SJCRH30 (cell line): Measurements from ENCODE around the gene COX18. TPM values are rescaled to one million over a fixed set of nuclear protein-coding genes. Genes with fewer than 3 reads are reported as not detected.

Experiments
- DNase-seq, 2 experiments: peaks; one replicate each; pipeline ENCODE4 v3.0.0-alpha.2; 2015 to 2020
- H3K27ac ChIP-seq: fragments of 250-450 bp; sonication (Bioruptor Pico); 2 replicates; pipeline ENCODE4 v1.5.1; 2020; ENCODE audit warnings: mild to moderate bottlenecking, moderate library complexity
- H3K27me3 ChIP-seq: fragments of 250-450 bp; sonication (Bioruptor Pico); 2 replicates; pipeline ENCODE4 v1.5.1; 2020; ENCODE audit warnings: mild to moderate bottlenecking, moderate library complexity
- H3K36me3 ChIP-seq: fragments of 250-450 bp; sonication (Bioruptor Pico); 2 replicates; pipeline ENCODE4 v1.5.1; 2020; ENCODE audit warnings: mild to moderate bottlenecking, moderate library complexity
- H3K4me1 ChIP-seq: fragments of 250-450 bp; sonication (Bioruptor Pico); 2 replicates; pipeline ENCODE4 v1.5.1; 2020; ENCODE audit warnings: mild to moderate bottlenecking, moderate library complexity
- H3K4me3 ChIP-seq: fragments of 250-450 bp; sonication (Bioruptor Pico); 2 replicates; pipeline ENCODE4 v1.5.1; 2020; ENCODE audit warnings: mild to moderate bottlenecking, moderate library complexity
- H3K9me3 ChIP-seq: fragments of 250-450 bp; sonication (Bioruptor Pico); replicated peaks from 2 replicates; pipeline ENCODE4 v1.5.1; 2020; ENCODE audit warnings: mild to moderate bottlenecking, moderate library complexity
- total RNA-seq: library from RNA; depleted of rRNA; stranded (reverse); fragments of >200 nt; shearing (Covaris generic); gene quantifications from 2 replicates; pipeline ENCODE4 v1.2.3, GENCODE V29; 2014; rRNA removed

Gene COX18
- total RNA-seq, 1 experiment from 2014 or later = 28.4 TPM

DNA sequence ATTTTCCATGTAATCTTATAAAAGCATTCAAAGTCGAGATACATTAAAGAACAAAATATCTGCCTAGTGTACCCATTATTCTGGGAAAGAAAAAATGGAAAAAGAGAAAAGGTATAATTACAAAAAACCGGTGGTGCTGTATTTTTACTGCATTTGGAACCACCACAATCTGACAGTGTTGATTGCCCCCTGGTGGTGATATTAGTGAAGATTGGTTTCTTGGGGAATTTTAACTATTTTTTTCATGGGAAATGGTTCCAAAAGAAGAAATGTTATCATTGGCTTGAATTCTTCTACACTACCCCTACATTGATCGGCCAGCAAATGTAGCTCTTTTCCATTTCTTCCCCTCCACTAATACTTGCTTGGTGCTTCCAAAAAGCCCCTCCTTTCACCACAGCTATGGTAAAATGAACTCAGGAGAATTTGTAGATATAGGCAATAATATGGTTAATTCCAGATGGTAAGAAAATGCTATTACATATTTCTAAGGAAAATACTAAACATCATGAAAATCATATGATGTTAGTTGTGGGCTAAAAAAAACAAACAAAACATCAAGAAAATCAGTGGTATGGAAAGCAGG is 50.0 kb downstream of the COX18 start:
- Histone ChIP-seq H3K4me1 (peaks cover 12% of the 10 kb centered on the region; the same call in 1 of the 2 replicates), H3K27me3 (no peaks in the 10 kb centered on the region), H3K36me3 (no peaks in the 10 kb centered on the region), H3K9me3 (no peaks in the 10 kb centered on the region), H3K4me3 (no peak overlapping the region), H3K27ac (peak overlapping the region; percentile 6; the same call in 1 of the 2 replicates)
- DNase-seq = peak; percentile 41 to 85

DNA sequence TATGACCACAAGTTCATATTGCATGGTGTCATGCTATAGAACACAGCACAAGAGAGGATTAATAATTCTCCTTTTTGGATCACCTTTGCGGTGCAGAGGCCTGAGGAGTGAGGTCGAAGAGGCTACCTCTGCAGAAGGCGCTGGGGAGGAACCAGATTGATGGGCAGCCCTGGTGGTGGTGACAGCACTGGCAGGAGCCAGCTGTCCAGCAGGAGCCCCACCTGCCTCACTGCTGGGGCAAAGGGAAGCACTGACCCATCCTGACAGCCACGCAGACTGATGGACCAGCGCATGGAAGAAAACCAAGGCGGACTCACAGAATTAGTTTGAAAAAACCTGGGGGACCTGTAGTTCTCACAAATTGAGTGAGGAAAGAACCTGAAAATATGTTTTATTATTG is 50.9 kb downstream of the COX18 start:
- H3K4me1 ChIP-seq = peaks cover 12% of the 10 kb centered on the region; the same call in 1 of the 2 replicates

DNA sequence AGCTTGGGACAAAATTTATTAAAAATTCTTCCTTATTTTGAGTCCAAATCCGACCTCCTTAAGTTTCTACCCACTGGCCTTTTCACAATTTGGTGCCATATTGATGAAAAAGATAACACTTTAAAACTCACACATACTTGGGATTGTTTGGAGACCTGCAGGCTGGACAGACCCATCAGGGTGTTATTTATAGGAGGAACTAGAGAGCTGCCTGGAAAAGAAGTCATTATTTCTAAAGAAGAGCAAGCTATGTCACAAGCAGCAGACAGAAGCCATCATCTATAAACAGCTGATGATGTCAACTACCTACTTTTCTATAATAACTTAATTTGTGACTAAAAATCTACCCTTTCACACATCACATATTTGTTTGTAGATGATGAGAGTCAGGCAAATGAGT is 56.2 kb downstream of the COX18 start:
- Histone ChIP-seq H3K36me3 (no peaks in the 10 kb centered on the region), H3K4me1 (peaks cover 15% of the 10 kb centered on the region), H3K9me3 (peaks cover 17% of the 10 kb centered on the region; the same call in 1 of the 2 replicates), H3K4me3 (no peak overlapping the region), H3K27me3 (no peaks in the 10 kb centered on the region), H3K27ac (no peak overlapping the region)
- DNase-seq = no peak

More for the DNA sequence above, 50.9 kb downstream of the COX18 start:
- Histone ChIP-seq H3K36me3 (no peaks in the 10 kb centered on the region), H3K27ac (no peak overlapping the region; the same call in 1 of the 2 replicates), H3K4me3 (no peak overlapping the region), H3K9me3 (no peaks in the 10 kb centered on the region), H3K27me3 (no peaks in the 10 kb centered on the region)
- DNase-seq = no peak

DNA sequence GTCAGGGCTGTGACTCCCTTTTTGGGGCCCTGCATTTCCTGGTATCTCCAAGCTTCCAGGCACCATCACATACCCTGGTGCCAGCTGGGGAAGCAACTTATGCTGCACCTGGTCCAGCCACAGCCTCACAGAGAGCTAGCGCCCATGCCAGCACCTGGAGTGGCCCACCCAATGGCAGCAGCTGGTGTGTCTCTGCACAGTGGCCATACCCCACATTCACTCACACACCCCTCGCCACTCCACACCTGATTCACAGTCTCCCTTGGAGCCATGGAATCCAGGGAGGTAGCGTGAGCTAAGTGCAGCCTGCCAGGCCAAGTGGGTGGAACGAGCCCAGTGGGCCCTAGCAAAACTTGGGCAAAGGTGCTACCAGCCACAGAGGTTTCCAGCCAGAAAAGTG is 56.8 kb downstream of the COX18 start:
- peaks cover 15% of the 10 kb centered on the region for H3K4me1 ChIP-seq
- no peaks in the 10 kb centered on the region for H3K36me3 ChIP-seq
- H3K27ac ChIP-seq = no peak overlapping the region
- H3K4me3 ChIP-seq = no peak overlapping the region
- H3K27me3 ChIP-seq = no peaks in the 10 kb centered on the region
- no peak for DNase-seq
- peaks cover 17% of the 10 kb centered on the region; the same call in 1 of the 2 replicates for H3K9me3 ChIP-seq

DNA sequence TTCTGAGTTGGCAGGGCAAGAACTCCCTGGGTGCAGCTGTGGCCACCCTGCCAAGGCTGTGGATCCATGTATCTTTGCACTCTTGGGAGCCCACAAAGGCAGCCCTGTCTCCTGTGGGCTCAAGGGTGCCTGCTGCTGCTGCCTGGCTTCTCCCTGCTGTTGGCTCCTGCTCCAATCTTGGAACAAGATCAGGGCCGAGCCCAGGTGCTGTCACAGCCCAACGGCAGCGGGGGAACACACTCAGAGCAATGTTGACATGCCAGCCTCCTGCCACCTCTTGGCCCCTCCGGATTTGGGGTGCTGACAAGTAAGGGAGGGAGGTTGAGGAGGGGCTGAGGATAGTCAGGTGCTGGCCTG is 57.9 kb downstream of the COX18 start:
- H3K9me3 ChIP-seq = peaks cover 17% of the 10 kb centered on the region; the same call in 1 of the 2 replicates
- no peak for DNase-seq
- H3K27ac ChIP-seq = no peak overlapping the region
- peaks cover 22% of the 10 kb centered on the region for H3K4me1 ChIP-seq
- H3K27me3 ChIP-seq = no peaks in the 10 kb centered on the region
- H3K36me3 ChIP-seq = no peaks in the 10 kb centered on the region
- H3K4me3 ChIP-seq = no peak overlapping the region

DNA sequence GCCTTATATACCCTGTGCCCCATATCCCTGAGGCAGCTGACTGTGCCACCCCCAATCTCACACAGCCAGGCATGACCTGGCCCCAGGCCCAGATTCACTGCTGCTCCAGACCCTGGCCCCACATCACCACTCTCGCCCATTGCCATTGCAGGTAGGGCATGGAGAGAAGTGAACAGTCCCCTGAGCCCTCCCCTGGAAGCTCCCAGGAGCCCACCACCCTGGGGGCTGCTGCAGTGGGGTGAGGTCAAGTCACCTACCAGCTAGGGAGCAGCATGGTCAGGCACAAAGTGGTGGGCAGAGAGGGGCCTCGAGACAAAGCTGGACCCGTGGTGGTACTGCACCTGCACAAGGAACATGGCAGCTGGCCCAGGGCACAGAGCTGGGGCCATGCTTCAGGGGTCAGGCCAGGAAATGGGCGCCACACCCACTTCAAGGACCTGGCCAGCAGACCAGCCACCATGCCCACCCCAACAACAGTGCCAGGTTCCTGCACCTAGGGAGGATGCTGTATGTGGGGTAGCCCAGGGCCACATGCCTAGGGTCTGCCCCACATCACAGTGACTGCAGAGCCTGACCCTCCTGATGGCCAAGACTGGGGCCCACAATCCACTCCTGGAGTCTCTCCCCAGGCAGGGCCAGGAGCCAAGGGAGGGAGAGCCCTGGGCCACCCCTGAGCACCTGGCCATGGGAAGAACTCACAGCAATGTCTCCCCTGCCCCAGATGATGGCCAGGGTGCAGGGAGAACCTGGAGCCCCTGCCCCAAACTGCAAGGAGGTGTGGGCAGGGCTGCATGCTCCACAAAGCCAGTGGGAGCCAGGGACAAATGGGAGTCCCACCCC is 58.5 kb downstream of the COX18 start:
- no peaks in the 10 kb centered on the region for H3K27me3 ChIP-seq
- no peak for DNase-seq

DNA sequence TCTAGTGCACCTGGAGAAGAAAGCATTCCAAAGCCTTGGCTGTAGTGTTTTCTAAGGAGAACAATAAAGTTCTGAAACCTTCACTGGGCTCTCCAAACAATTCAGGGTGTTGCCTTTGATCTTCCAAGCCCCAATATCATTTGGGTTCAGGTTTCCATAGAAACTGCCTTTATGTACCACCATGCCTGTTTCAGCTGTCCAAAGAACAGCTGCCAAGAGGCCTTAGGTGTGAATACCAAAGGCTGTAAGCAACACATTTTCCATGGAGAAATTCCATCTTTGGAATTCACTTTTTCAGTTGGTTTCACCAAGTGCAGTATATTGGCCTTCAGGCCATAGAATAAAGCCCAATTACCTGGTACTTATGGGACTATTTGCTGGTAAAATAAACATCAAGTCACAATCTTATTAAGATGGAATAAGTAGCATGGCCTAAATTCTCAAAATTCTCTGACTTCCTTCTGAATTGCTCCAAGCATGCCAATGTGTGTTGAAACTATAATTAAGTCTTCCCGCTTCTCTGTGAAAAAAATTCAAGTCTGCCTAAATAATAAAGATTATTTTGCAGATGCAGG is 61.9 kb downstream of the COX18 start:
- Histone ChIP-seq H3K9me3 (peaks cover 17% of the 10 kb centered on the region; the same call in 1 of the 2 replicates), H3K36me3 (no peaks in the 10 kb centered on the region), H3K4me1 (peaks cover 23% of the 10 kb centered on the region), H3K27ac (peak overlapping the region; percentile 59), H3K27me3 (no peaks in the 10 kb centered on the region), H3K4me3 (no peak overlapping the region)
- peak; percentile 84 to 86 for DNase-seq

More for the DNA sequence above, 58.5 kb downstream of the COX18 start:
- Histone ChIP-seq H3K4me1 (peaks cover 23% of the 10 kb centered on the region), H3K9me3 (peaks cover 17% of the 10 kb centered on the region; the same call in 1 of the 2 replicates), H3K27ac (no peak overlapping the region), H3K36me3 (no peaks in the 10 kb centered on the region), H3K4me3 (no peak overlapping the region)

DNA sequence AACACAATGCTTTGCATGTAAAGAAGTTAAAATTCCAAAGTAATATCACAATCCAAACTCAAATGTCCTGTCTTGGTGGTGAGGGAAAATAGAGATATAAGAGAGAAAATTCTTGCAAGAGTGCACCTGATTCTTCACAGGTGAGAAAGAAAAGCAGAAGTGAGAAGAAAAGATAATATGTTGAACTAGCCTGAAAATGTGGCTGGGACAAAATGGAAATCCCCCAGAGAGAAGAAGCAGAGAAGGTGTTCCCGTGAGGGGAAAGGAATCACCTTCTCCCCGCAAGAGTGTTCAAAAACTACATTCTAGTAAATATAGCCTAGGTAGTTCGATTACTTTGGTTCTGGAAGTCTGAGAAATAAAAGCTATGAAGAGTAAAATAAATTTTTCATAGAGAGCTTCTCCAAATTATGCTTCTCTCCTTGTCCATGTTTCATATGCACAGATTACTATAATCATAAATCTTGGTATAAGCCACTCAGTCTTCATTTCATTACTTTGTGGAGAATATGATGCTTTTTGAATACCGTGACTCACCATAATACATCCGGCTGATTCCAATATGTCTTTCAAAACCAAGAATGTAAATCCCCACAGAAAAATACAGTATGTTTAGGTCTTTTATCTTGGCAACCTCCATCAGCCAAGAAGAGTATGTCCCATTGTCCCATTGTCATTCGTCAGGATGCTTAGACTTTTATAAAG is 63.1 kb downstream of the COX18 start:
- Histone ChIP-seq H3K36me3 (no peaks in the 10 kb centered on the region), H3K27ac (peak overlapping the region; percentile 59; the same call in 1 of the 2 replicates), H3K27me3 (no peaks in the 10 kb centered on the region), H3K4me3 (no peak overlapping the region), H3K9me3 (peaks cover 10% of the 10 kb centered on the region; the same call in 1 of the 2 replicates), H3K4me1 (peaks cover 25% of the 10 kb centered on the region)
- DNase-seq = no peak

DNA sequence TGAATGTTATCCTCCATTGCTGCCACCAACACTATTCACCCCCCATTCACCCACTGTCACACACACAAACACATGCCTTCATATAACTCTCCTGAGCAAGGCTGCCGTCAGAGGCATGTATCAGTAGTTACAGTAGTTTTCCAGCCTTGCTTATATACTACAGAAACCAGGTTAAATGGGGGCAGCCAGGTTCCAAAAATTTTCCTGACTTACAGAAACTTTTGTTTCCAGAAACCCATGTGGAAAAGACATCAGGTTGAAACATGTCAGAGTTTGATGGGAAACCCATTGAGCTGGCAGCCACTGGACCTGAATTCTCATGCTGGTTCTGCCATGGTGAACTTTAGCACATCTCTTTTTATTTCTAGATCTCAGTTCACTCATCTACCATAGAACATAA is 64.0 kb downstream of the COX18 start:
- H3K4me3 ChIP-seq = no peak overlapping the region
- no peaks in the 10 kb centered on the region for H3K27me3 ChIP-seq
- no peak for DNase-seq
- peaks cover 33% of the 10 kb centered on the region for H3K4me1 ChIP-seq
- peaks cover 10% of the 10 kb centered on the region; the same call in 1 of the 2 replicates for H3K9me3 ChIP-seq
- no peak overlapping the region for H3K27ac ChIP-seq
- no peaks in the 10 kb centered on the region for H3K36me3 ChIP-seq

Other genes with a start within 250 kb of the COX18 start
- 77.1 and 82.3 TPM in 2 replicates for gene ANKRD17, start 189.1 kb upstream of the COX18 start, total RNA-seq